HAP-1 (cell line): ENCODE measurements around the gene VRK1.
"Not testable (repeated sequence)": the region's sequence is repeated elsewhere in the genome, so short reads cannot be mapped to it uniquely, and the experiment has no call there.

ENCODE experiments used
- DNase-seq, 2 experiments: peaks; one replicate each; pipeline ENCODE4 v3.0.0-alpha.2; 2016 to 2020; ENCODE audit warnings: low spot score in 2 of 2
- H3K27me3 ChIP-seq: fragments of 250-450 bp; sonication (Bioruptor Pico); 2 replicates; pipeline ENCODE4 v1.5.1; 2020; ENCODE audit warnings: low read depth, mild to moderate bottlenecking, moderate library complexity
- H3K36me3 ChIP-seq: fragments of 250-450 bp; sonication (Bioruptor Pico); replicated peaks from 2 replicates; pipeline ENCODE4 v1.5.1; 2020; ENCODE audit warnings: mild to moderate bottlenecking
- H3K4me1 ChIP-seq: fragments of 250-450 bp; sonication (Bioruptor Pico); 2 replicates; pipeline ENCODE4 v1.5.1; 2020; ENCODE audit warnings: mild to moderate bottlenecking
- H3K4me3 ChIP-seq: fragments of 250-450 bp; sonication (Bioruptor Pico); 2 replicates; pipeline ENCODE4 v1.5.1; 2020; ENCODE audit warnings: mild to moderate bottlenecking, moderate library complexity
- H3K9me3 ChIP-seq: fragments of 250-450 bp; sonication (Bioruptor Pico); 2 replicates; pipeline ENCODE4 v1.5.1; 2020; ENCODE audit warnings: mild to moderate bottlenecking, moderate library complexity
- in situ Hi-C: fragments of 300-500 bp; cut with MboI; formaldehyde crosslinking; loops from 3 replicates; pipeline ENCODE4 v1.14.3; 2020; ENCODE audit warnings: low sequenced_read_pairs, inconsistent platforms, mixed read lengths

Gene VRK1

DNA sequence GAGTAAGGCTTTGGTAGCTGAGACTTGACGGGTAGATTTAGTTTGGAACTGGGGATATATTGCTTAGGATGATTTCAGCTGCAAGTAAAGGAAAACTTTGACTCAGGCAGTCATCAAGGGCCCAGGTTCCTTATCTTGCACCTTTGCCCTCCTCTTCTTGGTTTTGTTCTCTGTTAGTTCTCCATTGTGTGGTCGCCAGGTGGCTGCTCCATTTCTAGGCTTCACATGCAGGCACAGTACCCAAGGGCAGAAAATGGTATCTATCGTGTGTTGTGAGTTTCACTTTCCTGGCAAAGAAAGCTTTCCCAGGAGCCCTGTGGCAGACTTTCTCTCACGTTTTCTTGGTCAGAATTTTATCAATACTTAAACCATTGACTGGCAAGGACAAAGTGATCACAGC is 50.8 kb downstream of the VRK1 start:
- peaks cover 34% of the 10 kb centered on the region for H3K36me3 ChIP-seq
- H3K9me3 ChIP-seq, result no peaks in the 10 kb centered on the region
- DNase-seq, result no peak
- H3K4me3 ChIP-seq, result no peak overlapping the region
- in situ Hi-C loops, result no loop called here
- H3K4me1 ChIP-seq, result no peaks in the 10 kb centered on the region
- no peaks in the 10 kb centered on the region for H3K27me3 ChIP-seq

DNA sequence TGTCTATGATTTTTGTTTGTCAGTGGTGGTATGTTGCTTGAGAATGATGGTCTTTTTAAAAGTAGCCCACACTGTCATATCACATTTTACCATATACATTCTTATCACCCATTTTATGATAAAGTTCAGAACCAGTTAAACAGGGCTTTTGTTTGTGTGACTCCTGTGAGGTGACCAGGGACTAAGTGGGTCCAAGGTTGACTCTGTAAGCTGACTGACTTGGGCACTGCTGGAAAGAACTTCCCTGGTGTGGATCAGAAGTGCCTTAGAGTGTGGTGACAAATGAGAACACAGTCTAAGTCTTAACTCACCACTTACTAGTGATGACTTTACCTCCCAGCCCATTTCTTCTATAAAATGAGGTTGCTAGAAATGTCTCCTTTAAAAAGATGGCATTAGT is 52.6 kb downstream of the VRK1 start:
- Histone ChIP-seq H3K36me3 (peaks cover 42% of the 10 kb centered on the region), H3K9me3 (no peaks in the 10 kb centered on the region), H3K4me1 (no peaks in the 10 kb centered on the region), H3K4me3 (no peak overlapping the region), H3K27me3 (no peaks in the 10 kb centered on the region)
- no peak for DNase-seq
- in situ Hi-C loops, result loop anchor here (25.0 kb wide), 1 partner anchor 262 kb away; no protein-coding TSS in a partner anchor

DNA sequence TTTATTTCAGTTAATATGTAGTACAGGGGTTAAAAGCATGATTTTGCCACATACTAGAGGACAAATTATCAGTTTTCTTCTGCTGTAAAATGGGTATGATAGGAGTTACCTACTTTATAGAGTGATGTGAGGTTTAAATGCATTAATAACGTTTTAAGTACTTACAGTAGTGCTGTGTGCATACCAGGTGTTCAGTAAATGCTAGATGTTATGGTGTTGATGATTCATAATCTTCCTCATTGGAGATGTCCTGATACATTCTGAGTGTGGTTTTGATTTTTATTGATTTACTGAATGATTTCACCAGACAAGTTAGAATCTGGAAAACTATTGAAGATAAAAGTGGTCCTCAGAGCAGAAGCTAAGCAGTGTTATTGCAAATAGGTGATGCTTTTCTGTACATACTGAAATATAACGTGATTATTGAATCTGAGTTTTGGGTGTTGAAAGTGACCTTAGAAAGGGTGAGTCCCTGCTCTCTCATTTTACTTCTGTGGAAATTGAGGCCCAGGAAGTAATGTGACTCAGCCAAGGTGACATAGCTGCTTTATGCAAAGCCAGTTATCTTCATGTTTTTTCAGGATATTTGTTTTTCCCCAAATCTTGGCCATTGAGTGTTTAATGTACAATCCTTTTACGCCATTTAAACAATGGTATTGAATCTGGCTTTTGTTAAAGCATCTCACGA is 54.7 kb downstream of the VRK1 start:
- Histone ChIP-seq H3K9me3 (no peaks in the 10 kb centered on the region), H3K27me3 (no peaks in the 10 kb centered on the region), H3K4me1 (no peaks in the 10 kb centered on the region), H3K4me3 (no peak overlapping the region), H3K36me3 (peaks cover 58% of the 10 kb centered on the region)
- no peak for DNase-seq
- in situ Hi-C loops, result loop anchor here (25.0 kb wide), 1 partner anchor 265 kb away; no protein-coding TSS in a partner anchor

DNA sequence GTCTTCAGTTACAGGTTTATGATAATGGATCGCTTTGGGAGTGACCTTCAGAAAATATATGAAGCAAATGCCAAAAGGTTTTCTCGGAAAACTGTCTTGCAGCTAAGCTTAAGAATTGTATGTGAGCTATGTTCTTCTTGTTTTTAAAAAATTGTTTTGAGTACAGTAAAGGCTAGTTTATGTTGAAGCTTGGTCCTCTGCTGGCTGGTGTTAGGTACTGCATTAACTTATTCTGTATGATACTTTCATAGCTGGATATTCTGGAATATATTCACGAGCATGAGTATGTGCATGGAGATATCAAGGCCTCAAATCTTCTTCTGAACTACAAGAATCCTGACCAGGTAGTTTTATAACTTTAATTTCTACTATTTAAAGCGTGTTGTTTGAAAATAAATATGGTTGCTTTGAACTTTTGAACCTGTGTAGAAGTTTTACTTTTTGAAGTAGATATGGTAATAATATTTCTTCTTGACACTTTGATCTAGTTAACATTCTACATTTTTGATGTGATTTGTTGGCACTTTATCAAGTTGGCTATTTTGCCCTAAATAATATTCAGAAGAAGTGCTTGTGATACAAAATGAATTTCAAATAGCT is 55.7 kb downstream of the VRK1 start:
- Histone ChIP-seq H3K9me3 (no peaks in the 10 kb centered on the region), H3K36me3 (peaks cover 50% of the 10 kb centered on the region), H3K4me1 (no peaks in the 10 kb centered on the region), H3K27me3 (no peaks in the 10 kb centered on the region), H3K4me3 (no peak overlapping the region)
- in situ Hi-C loops, result loop anchor here (25.0 kb wide), 1 partner anchor 266 kb away; no protein-coding TSS in a partner anchor
- peak; percentile 45 to 53 for DNase-seq

DNA sequence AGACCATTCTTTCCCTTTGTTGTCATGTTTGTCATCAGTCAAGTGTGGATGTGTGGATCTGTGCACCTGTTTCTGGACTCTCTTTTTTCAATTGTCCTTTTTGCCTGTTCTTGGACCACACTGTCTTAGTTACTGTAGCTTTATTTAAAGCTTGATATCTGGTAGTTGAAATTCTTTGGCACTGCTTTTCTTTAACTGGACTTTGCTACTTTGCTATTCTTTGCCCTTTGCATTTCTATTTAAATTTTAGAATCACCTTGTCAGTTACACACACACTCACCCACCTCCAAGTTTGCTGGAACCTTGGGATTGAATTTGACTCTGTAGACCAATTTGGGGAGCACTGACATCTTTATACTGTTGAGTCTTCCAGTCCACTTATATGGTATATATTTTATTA is 61.5 kb downstream of the VRK1 start:
- H3K4me1 ChIP-seq, result peaks cover 19% of the 10 kb centered on the region
- no peak overlapping the region for H3K4me3 ChIP-seq
- H3K27me3 ChIP-seq, result no peaks in the 10 kb centered on the region
- H3K36me3 ChIP-seq, result peaks cover 32% of the 10 kb centered on the region
- no peak for DNase-seq
- H3K9me3 ChIP-seq, result no peaks in the 10 kb centered on the region
- in situ Hi-C loops, result loop anchor here (25.0 kb wide), 1 partner anchor 271 kb away; no protein-coding TSS in a partner anchor

DNA sequence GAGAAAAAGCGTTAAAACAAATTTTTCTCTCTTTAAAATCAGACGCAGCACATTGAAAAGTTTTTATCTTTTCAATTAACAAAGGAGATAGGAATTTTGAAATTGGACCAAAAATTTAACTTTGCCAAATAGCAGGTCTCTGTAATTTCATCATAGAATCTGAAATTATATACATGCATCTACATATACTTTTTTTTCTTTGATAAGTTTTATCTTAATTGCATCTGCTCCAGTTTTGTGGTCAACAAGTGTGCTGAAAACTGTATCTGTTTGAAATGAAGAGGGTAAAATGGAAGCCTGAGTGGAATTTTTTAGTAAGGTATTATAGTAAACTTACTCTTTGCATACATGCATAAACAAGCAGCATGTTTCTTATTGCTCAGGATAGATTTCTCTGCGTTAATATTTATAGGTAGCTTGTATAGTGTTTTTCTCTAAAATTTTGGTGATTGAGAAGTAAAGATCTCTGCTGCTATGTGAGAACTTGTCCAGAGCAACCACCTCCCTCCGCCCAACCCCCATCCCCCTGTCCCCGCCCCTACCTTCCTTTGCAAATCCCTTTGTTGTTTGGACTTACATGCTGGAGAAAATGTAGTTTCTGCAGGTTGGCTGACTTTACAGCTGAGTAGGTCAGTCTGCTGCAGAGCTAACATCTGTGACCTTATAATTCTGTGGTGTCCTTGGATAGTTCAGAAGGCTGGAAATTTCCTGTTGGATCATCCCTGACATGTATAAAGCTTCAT is 64.6 kb downstream of the VRK1 start:
- H3K27me3 ChIP-seq, result no peaks in the 10 kb centered on the region
- peaks cover 25% of the 10 kb centered on the region for H3K4me1 ChIP-seq
- no peaks in the 10 kb centered on the region for H3K9me3 ChIP-seq
- peaks cover 14% of the 10 kb centered on the region for H3K36me3 ChIP-seq
- peak; percentile 39 to 67 for DNase-seq
- H3K4me3 ChIP-seq, result no peak overlapping the region
- in situ Hi-C loops, result loop anchor here (25.0 kb wide), 1 partner anchor 274 kb away; no protein-coding TSS in a partner anchor

DNA sequence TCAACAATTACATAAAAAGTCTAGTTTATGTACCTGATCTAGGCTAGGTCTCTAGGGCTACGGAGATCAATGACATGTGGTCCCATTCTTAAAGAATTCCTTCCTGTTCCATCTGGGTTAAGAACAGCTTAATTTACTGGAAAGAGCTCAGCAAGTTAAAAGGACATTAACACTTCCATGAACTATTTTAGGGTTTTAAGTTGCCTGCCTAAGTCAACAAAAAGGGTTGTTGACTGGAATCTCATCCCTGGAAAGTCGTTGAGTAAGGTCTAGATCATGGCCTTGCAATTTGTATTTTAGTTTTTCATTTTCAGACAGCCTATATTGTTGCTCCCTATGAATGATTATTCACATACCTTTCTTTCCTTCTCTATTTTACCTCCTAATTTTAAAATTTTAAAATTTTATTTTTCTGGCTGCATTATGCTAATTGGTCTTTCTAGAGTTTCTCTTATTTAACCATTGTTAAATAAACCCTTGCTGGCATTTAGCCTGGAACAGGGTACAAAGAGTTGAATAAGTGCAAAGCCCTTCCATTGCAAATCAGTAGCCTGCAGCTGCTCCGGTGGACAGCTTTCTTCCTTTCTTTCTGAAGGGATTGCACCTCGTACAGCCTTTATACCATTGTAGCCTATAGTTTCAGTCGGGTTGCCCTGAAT is 66.3 kb downstream of the VRK1 start:
- peak; percentile 80 to 87 for DNase-seq
- Histone ChIP-seq H3K4me1 (peaks cover 25% of the 10 kb centered on the region), H3K9me3 (no peaks in the 10 kb centered on the region), H3K36me3 (peaks cover 11% of the 10 kb centered on the region), H3K4me3 (no peak overlapping the region), H3K27me3 (no peaks in the 10 kb centered on the region)
- in situ Hi-C loops, result loop anchor here (25.0 kb wide), 1 partner anchor 276 kb away; no protein-coding TSS in a partner anchor

DNA sequence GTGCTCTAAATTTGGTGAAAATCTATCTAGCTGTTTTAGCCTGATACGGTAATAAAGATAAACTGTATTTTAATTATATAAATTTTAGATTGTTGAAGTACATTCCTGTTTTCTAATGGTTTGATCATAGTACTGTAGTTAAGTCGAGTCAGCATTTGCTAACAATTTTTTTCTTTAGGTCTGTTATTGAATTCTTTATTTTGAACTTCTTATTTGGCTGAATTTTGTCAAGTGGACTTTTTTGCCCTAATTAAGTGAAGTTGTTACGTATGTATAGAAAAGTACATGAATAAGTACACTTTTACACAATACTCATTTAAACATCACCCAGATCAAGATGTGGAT is 66.8 kb downstream of the VRK1 start:
- in situ Hi-C loops, result loop anchor here (25.0 kb wide), 1 partner anchor 277 kb away; no protein-coding TSS in a partner anchor
- no peaks in the 10 kb centered on the region for H3K27me3 ChIP-seq
- H3K4me1 ChIP-seq, result peaks cover 25% of the 10 kb centered on the region
- no peak overlapping the region for H3K4me3 ChIP-seq
- no peak for DNase-seq
- H3K9me3 ChIP-seq, result no peaks in the 10 kb centered on the region
- peaks cover 11% of the 10 kb centered on the region for H3K36me3 ChIP-seq

DNA sequence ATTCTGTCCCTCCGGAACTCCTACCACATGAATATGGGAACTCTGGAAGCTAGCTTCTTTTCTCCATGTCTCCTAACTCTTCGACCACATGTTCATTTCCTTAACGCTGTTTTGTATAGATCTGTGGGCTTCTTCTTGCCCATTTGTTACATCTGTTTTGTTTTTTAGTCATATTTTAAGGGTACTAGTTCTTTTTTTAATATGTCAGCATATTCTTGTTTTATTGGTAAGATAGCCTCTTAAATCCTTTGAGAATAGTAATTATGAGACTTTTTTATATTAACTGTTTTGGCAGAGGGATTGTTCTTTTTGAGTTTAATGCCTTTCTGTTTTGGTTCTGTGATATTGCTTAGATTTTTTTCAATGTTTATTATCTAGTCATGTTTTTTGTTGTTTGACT is 70.5 kb downstream of the VRK1 start:
- H3K9me3 ChIP-seq, result no peaks in the 10 kb centered on the region
- in situ Hi-C loops, result loop anchor here (25.0 kb wide), 1 partner anchor 280 kb away; no protein-coding TSS in a partner anchor

DNA sequence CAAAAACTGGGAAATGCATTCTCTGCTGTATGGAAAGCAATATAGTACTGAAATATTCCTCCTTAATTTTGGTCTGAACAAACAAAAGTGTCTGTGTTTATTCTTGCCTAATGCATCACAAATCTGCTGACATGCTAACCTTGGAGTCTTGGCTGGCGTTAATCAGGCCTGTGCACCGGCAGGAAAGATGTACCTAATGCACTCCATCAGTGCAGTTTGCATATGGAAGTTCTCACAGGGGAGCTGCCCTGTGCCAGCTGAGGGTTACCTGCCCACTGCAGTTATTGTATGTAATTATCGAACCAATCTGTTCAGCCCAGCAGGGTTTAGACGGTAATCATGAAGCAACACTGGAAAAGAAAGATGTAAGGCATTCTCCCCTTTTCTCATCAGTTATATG is 76.9 kb downstream of the VRK1 start:
- in situ Hi-C loops, result loop anchor here (25.0 kb wide), 1 partner anchor 287 kb away; no protein-coding TSS in a partner anchor
- Histone ChIP-seq H3K4me1 (peaks cover 13% of the 10 kb centered on the region), H3K9me3 (no peaks in the 10 kb centered on the region), H3K36me3 (no peaks in the 10 kb centered on the region; the same call in 1 of the 2 replicates), H3K27me3 (no peaks in the 10 kb centered on the region), H3K4me3 (no peak overlapping the region)
- DNase-seq, result no peak

More for the DNA sequence above, 70.5 kb downstream of the VRK1 start:
- Histone ChIP-seq H3K27me3 (no peaks in the 10 kb centered on the region), H3K36me3 (peaks cover 8% of the 10 kb centered on the region; the same call in 1 of the 2 replicates), H3K4me1 (peaks cover 14% of the 10 kb centered on the region), H3K4me3 (no peak overlapping the region)
- DNase-seq, result no peak

DNA sequence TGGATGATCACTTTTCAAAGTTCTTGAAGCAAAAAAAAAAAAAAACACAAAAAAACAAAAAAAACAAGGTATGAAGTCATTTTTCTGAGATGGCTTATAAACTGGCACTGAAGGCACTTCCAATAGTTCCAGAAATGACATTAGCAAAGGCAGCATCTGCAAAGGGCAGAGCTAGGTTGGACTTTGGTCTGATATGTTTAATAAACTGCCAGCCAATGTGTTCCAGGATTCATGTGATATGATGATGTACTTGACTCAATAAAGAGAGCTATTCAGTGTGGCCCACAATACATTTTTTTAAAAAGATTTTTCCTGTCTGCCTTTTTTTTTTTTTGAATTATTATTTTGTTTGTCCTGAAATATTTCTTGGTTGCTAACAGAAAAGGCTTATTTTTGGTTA is 79.6 kb downstream of the VRK1 start:
- no peaks in the 10 kb centered on the region for H3K9me3 ChIP-seq
- no peak for DNase-seq
- H3K36me3 ChIP-seq, result peaks cover 10% of the 10 kb centered on the region
- no peak overlapping the region for H3K4me3 ChIP-seq
- in situ Hi-C loops, result no loop called here
- H3K27me3 ChIP-seq, result no peaks in the 10 kb centered on the region
- H3K4me1 ChIP-seq, result peaks cover 13% of the 10 kb centered on the region

DNA sequence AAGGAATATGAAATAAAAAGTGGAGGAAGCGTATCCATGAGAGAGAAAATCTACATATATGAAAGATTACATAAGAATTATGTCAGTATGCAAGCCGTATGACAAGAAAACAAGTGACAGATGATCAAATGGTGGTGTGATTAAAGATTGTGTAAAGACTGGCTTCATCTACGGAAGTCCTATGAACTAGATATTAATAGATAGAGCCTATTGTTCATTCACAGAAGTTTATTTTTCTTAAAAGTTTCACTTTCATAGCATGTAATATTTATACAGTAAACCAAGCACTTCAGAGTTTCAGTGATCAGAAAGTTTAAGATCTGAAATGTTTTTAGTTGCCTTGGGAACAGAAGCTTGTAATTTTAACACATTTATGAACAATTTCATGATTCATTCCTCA is 84.5 kb downstream of the VRK1 start:
- in situ Hi-C loops, result no loop called here
- Histone ChIP-seq H3K4me1 (peaks cover 13% of the 10 kb centered on the region), H3K36me3 (peaks cover 16% of the 10 kb centered on the region), H3K27me3 (no peaks in the 10 kb centered on the region), H3K9me3 (no peaks in the 10 kb centered on the region), H3K4me3 (no peak overlapping the region)
- no peak for DNase-seq

DNA sequence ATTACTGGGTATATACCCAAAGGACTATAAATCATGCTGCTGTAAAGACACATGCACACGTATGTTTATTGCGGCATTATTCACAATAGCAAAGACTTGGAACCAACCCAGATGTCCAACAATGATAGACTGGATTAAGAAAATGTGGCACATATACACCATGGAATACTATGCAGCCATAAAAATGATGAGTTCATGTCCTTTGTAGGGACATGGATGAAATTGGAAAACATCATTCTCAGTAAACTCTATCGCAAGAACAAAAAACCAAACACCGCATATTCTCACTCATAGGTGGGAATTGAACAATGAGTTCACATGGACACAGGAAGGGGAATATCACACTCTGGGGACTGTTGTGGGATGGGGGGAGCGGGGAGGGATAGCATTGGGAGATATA is 86.8 kb downstream of the VRK1 start:
- in situ Hi-C loops, DNase-seq, H3K9me3 ChIP-seq, H3K4me3 ChIP-seq, H3K4me1 ChIP-seq, H3K27me3 ChIP-seq: not testable (repeated sequence)
- peaks cover 16% of the 10 kb centered on the region for H3K36me3 ChIP-seq
